Common myeloid progenitor, CD34-positive (primary cell): ENCODE data around the gene PDIA4.
"Not testable (repeated sequence)": the region's sequence is repeated elsewhere in the genome, so short reads cannot be mapped to it uniquely, and the experiment has no call there.

Experiments
- CTCF ChIA-PET: fragments of 350-600 bp; sonication (Branson Sonifier 250); formaldehyde crosslinking; loops from one replicate; lab custom pipeline; 2021; ENCODE audit warnings: antibody characterized with exemption; lab: Charles Lee
- POLR2A ChIA-PET: fragments of 350-600 bp; sonication (Branson Sonifier 250); formaldehyde crosslinking; loops from one replicate; lab custom pipeline; 2021; ENCODE audit warnings: antibody characterized with exemption; lab: Charles Lee
- DNase-seq, 3 donors: peaks; one replicate each; pipeline versions ENCODE4 v3.0.0 to v3.0.0-alpha.2; 2013
- H3K27ac ChIP-seq, 2 experiments: 1 replicate in 1 of 2; 2 replicates in 1 of 2; pipeline ENCODE4 v1.7.0; 2013; ENCODE audit warnings: inconsistent platforms in 2 of 2, low read length in 2 of 2, mild to moderate bottlenecking in 2 of 2, low read depth in 1 of 2, moderate library complexity in 1 of 2; ENCODE audit not compliant: severe bottlenecking in 2 of 2, insufficient read depth in 1 of 2, poor library complexity in 1 of 2
- H3K27me3 ChIP-seq, 5 experiments: replicated peaks in 2 of 5; 1 replicate in 3 of 5; 2 replicates in 2 of 5; pipeline versions ENCODE4 v1.6.1 to v1.7.0; 2013; ENCODE audit warnings: low read length in 4 of 5, mild to moderate bottlenecking in 2 of 5, moderate library complexity in 2 of 5, inconsistent platforms in 1 of 5; ENCODE audit not compliant: insufficient read depth in 5 of 5, control insufficient read depth in 4 of 5
- H3K36me3 ChIP-seq, 4 experiments: 1 replicate in 2 of 4; 2 replicates in 2 of 4; pipeline versions ENCODE4 v1.6.1 to v1.7.0; 2013; ENCODE audit warnings: low read length in 3 of 4, control low read depth in 1 of 4, mild to moderate bottlenecking in 1 of 4; ENCODE audit not compliant: control insufficient read depth in 4 of 4, insufficient read depth in 4 of 4
- H3K4me1 ChIP-seq, 4 experiments: 1 replicate in 3 of 4; 2 replicates in 1 of 4; pipeline versions ENCODE4 v1.6.1 to v1.7.1; 2013; ENCODE audit warnings: low read length in 3 of 4, mild to moderate bottlenecking in 3 of 4, control low read depth in 1 of 4, inconsistent platforms in 1 of 4, moderate library complexity in 1 of 4; ENCODE audit not compliant: control insufficient read depth in 4 of 4, insufficient read depth in 4 of 4; ENCODE audit errors: control extremely low read depth in 1 of 4
- H3K4me3 ChIP-seq, 7 experiments: 1 replicate in 4 of 7; 2 replicates in 3 of 7; pipeline versions ENCODE4 v1.5.1 to v1.7.0; 2013; ENCODE audit warnings: mild to moderate bottlenecking in 7 of 7, low read length in 6 of 7, moderate library complexity in 6 of 7, inconsistent platforms in 2 of 7, low read depth in 2 of 7, control low read depth in 1 of 7; ENCODE audit not compliant: insufficient read depth in 4 of 7, control insufficient read depth in 1 of 7; ENCODE audit errors: extremely low read depth in 1 of 7
- H3K9me3 ChIP-seq, 5 experiments: 1 replicate in 4 of 5; 2 replicates in 1 of 5; pipeline versions ENCODE4 v1.6.1 to v1.7.1; 2013; ENCODE audit warnings: low read length in 4 of 5, mild to moderate bottlenecking in 2 of 5, inconsistent platforms in 1 of 5, low read depth in 1 of 5, moderate library complexity in 1 of 5; ENCODE audit not compliant: control insufficient read depth in 4 of 5, insufficient read depth in 2 of 5; ENCODE audit errors: control extremely low read depth in 1 of 5
- WGBS: methylation state at CpG from one replicate; pipeline ENCODE4 v1.1.5; 2013; ENCODE audit not compliant: insufficient coverage; 5-methylcytosine and 5-hydroxymethylcytosine counted together

The PDIA4 gene

GRCh38 chr7:149022756-149023360 lies 5.4 kb downstream of the PDIA4 start:
- Histone ChIP-seq H3K27ac (peak overlapping the region in 1 of 2 experiments; percentile 19), H3K9me3 (no peaks in the 10 kb centered on the region), H3K27me3 (no peaks in the 10 kb centered on the region), H3K4me1 (peaks cover 9 to 13% (median 12%) of the 10 kb centered on the region in 4 experiments), H3K36me3 (peaks cover 4 to 50% (median 17%) of the 10 kb centered on the region in 4 experiments), H3K4me3 (no peak overlapping the region)
- WGBS = 92% methylated on average over 5 of the region's 6 CpGs
- DNase-seq = no peak
- ChIA-PET CTCF (interaction anchor here (1.2 to 1.8 kb wide), 4 partner anchors 10 to 43 kb away, joined by 3 to 6 read pairs (median 4); no protein-coding TSS in a partner anchor), POLR2A (no interaction called here)

GRCh38 chr7:149021725-149022062 lies 6.6 kb downstream of the PDIA4 start:
- 90% methylated on average over 12 of the region's 12 CpGs for WGBS
- peaks cover 6 to 55% (median 24%) of the 10 kb centered on the region in 4 experiments for H3K36me3 ChIP-seq
- POLR2A ChIA-PET = no interaction called here

GRCh38 chr7:149020483-149020882 lies 7.8 kb downstream of the PDIA4 start:
- ChIA-PET CTCF (interaction anchor here (1.3 to 1.8 kb wide), 4 partner anchors 10 to 45 kb away, joined by 3 to 5 read pairs (median 4); no protein-coding TSS in a partner anchor), POLR2A (no interaction called here)
- 96% methylated on average over 10 of the region's 11 CpGs for WGBS
- no peak overlapping the region for H3K4me3 ChIP-seq
- no peaks in the 10 kb centered on the region for H3K27me3 ChIP-seq
- H3K4me1 ChIP-seq = no peaks in the 10 kb centered on the region
- peaks cover 10 to 59% (median 29%) of the 10 kb centered on the region in 4 experiments for H3K36me3 ChIP-seq
- DNase-seq = no peak
- peak overlapping the region in 1 of 2 experiments; percentile 12 for H3K27ac ChIP-seq
- no peaks in the 10 kb centered on the region for H3K9me3 ChIP-seq

More at GRCh38 chr7:149021725-149022062, 6.6 kb downstream of the PDIA4 start:
- CTCF ChIA-PET = interaction anchor here (0.6 to 1.8 kb wide), 6 partner anchors 11 to 117 kb away, joined by 3 to 5 read pairs (median 4); no protein-coding TSS in a partner anchor
- DNase-seq = no peak
- peaks cover 0 to 2% (median under 1%) of the 10 kb centered on the region in 4 experiments for H3K4me1 ChIP-seq
- no peak overlapping the region for H3K4me3 ChIP-seq
- no peaks in the 10 kb centered on the region for H3K9me3 ChIP-seq
- H3K27ac ChIP-seq = no peak overlapping the region
- no peaks in the 10 kb centered on the region for H3K27me3 ChIP-seq

GRCh38 chr7:149016876-149017275 lies 11.4 kb downstream of the PDIA4 start:
- CTCF ChIA-PET = interaction anchor here (0.7 kb wide), 1 partner anchor 32 kb away, joined by 3 read pairs; no protein-coding TSS in a partner anchor
- POLR2A ChIA-PET = no interaction called here
- Histone ChIP-seq H3K27ac (no peak overlapping the region), H3K4me3 (no peak overlapping the region), H3K36me3 (peaks cover 23 to 68% (median 54%) of the 10 kb centered on the region in 4 experiments), H3K27me3 (no peaks in the 10 kb centered on the region), H3K4me1 (peaks cover 0 to 4% (median 4%) of the 10 kb centered on the region in 4 experiments), H3K9me3 (no peaks in the 10 kb centered on the region)
- WGBS = 67% methylated on average over 3 of the region's 7 CpGs
- no peak for DNase-seq

GRCh38 chr7:149014309-149014708 lies 14.0 kb downstream of the PDIA4 start:
- Histone ChIP-seq H3K27me3 (no peaks in the 10 kb centered on the region), H3K4me1 (peaks cover 0 to 4% (median 4%) of the 10 kb centered on the region in 4 experiments), H3K9me3 (no peaks in the 10 kb centered on the region), H3K36me3 (peaks cover 27 to 83% (median 66%) of the 10 kb centered on the region in 4 experiments), H3K27ac (no peak overlapping the region), H3K4me3 (no peak overlapping the region)
- 87% methylated on average over 7 of the region's 7 CpGs for WGBS
- ChIA-PET CTCF (interaction anchor here (0.7 to 0.9 kb wide), 2 partner anchors 9 to 52 kb away, joined by 3 read pairs; no protein-coding TSS in a partner anchor), POLR2A (no interaction called here)
- DNase-seq = no peak

GRCh38 chr7:149013876-149014275 lies 14.4 kb downstream of the PDIA4 start:
- ChIA-PET POLR2A (no interaction called here), CTCF (interaction anchor here (0.7 to 0.9 kb wide), 3 partner anchors 8 to 78 kb away, joined by 3 to 4 read pairs (median 3); no protein-coding TSS in a partner anchor)
- no peak overlapping the region for H3K4me3 ChIP-seq
- no peaks in the 10 kb centered on the region for H3K27me3 ChIP-seq
- WGBS = 37% methylated on average over 3 of the region's 5 CpGs
- peaks cover 29 to 81% (median 65%) of the 10 kb centered on the region in 4 experiments for H3K36me3 ChIP-seq
- no peak for DNase-seq
- H3K4me1 ChIP-seq = peaks cover 0 to 4% (median 4%) of the 10 kb centered on the region in 4 experiments
- no peak overlapping the region for H3K27ac ChIP-seq
- H3K9me3 ChIP-seq = no peaks in the 10 kb centered on the region

GRCh38 chr7:149012730-149013129 lies 15.6 kb downstream of the PDIA4 start:
- POLR2A ChIA-PET, DNase-seq, H3K9me3 ChIP-seq, H3K27me3 ChIP-seq, H3K4me3 ChIP-seq, H3K27ac ChIP-seq, H3K4me1 ChIP-seq: not testable (repeated sequence)
- WGBS = 99% methylated on average over 10 of the region's 12 CpGs
- CTCF ChIA-PET = interaction anchor here (1.4 kb wide), 1 partner anchor 11 kb away, joined by 3 read pairs; no protein-coding TSS in a partner anchor
- peaks cover 30 to 84% (median 66%) of the 10 kb centered on the region in 4 experiments for H3K36me3 ChIP-seq
